Fibroblast of mammary gland (primary cell): ENCODE results near the gene IPMK.

Source experiments
- DNase-seq: peaks from one replicate; pipeline ENCODE4 v3.0.0-alpha.2; 2010; ENCODE audit warnings: low read depth
- H3K4me3 ChIP-seq: 2 replicates; pipeline ENCODE4 v1.5.1; 2011; ENCODE audit warnings: low read depth, mild to moderate bottlenecking, low read length, moderate library complexity; ENCODE audit not compliant: control insufficient read depth
- TF ChIP-seq, protein P1 (sequence below): conservative IDR thresholded peaks from 2 replicates; pipeline ENCODE4 v1.5.1; 2011; ENCODE audit warnings: low read depth, low read length, inconsistent platforms; ENCODE audit not compliant: control insufficient read depth, insufficient read depth

Gene IPMK

DNA sequence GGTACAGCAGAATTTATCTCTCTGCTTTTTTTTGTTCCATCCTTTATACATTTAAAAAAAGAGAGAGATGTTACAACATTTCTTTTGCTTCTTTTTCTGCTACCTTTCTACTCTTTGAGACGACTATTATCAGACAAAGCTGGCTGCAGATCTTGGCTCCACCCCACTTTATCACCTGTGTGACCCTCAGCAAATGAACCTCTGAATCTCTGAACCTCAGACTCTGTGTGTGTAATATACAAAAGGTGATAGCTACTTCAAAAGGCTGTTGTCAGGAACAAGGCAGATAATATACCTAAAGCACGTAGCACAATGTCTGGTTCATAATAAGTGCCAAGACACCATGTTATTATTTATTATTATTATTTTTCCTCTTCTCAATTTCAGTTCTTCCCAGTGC lies 34.6 kb upstream of the IPMK start:
- TF ChIP-seq, protein P1, sequence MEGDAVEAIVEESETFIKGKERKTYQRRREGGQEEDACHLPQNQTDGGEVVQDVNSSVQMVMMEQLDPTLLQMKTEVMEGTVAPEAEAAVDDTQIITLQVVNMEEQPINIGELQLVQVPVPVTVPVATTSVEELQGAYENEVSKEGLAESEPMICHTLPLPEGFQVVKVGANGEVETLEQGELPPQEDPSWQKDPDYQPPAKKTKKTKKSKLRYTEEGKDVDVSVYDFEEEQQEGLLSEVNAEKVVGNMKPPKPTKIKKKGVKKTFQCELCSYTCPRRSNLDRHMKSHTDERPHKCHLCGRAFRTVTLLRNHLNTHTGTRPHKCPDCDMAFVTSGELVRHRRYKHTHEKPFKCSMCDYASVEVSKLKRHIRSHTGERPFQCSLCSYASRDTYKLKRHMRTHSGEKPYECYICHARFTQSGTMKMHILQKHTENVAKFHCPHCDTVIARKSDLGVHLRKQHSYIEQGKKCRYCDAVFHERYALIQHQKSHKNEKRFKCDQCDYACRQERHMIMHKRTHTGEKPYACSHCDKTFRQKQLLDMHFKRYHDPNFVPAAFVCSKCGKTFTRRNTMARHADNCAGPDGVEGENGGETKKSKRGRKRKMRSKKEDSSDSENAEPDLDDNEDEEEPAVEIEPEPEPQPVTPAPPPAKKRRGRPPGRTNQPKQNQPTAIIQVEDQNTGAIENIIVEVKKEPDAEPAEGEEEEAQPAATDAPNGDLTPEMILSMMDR: no peak
- no peak overlapping the region for H3K4me3 ChIP-seq
- no peak for DNase-seq

DNA sequence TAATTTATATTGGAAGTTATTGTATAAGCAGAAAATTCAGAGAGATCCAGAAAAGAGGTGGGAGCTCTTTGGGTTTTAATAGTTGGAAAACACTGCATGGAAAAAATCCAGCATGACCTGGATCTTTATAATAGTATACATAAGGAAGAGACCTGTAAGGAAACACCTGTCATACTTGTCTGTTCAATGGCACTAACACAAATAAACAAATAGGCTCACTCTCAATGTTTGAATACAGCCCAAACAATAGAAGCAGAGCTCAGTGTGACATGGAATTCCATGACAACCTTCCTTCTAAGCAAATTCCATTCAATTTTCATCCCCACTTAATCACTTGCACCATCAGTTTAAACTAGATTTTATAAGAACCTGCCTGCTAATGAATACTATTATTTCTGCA lies 33.0 kb upstream of the IPMK start:
- no peak for DNase-seq
- TF ChIP-seq, protein P1: no peak
- H3K4me3 ChIP-seq: no peak overlapping the region

DNA sequence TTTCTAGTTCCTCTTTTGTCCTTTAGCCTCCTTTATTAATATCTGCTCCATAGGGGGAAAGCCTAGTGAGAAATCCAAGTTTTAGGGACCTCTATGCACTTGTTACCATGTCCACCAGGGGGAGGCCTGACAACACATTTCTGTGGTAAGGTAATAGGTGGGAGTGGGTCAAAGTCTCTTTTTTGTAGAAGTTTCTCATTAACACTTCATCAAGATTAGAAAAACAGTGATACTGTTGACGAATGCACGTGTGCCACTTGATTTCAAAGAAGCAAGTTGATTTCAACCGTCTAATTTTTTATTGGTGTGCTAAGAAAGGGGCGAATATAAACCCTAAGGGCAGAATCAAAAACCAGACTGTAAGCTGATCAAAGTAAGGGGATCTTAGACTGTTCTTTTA lies 31.9 kb upstream of the IPMK start:
- TF ChIP-seq, protein P1: peak; percentile 95
- H3K4me3 ChIP-seq: no peak overlapping the region
- peak; percentile 65 for DNase-seq

DNA sequence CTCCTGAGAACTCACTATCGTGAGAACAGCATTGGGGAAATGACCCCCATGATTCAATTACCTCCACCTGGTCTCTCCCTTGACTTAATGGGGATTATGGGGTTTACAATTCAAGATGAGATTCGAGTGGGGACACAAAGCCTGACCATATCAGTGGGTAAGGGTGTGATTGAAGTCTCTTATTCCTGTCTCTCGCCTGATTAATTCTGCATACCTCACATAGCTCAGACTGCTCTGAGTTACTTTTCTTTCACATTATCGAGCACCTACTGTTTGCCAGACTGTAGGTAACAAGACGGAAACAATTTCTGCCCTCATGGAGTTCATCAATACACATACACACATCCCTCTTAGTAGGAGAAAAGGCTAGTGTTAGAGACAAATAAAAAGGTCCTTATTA lies 26.3 kb upstream of the IPMK start:
- TF ChIP-seq, protein P1: no peak
- no peak overlapping the region for H3K4me3 ChIP-seq
- DNase-seq: no peak

DNA sequence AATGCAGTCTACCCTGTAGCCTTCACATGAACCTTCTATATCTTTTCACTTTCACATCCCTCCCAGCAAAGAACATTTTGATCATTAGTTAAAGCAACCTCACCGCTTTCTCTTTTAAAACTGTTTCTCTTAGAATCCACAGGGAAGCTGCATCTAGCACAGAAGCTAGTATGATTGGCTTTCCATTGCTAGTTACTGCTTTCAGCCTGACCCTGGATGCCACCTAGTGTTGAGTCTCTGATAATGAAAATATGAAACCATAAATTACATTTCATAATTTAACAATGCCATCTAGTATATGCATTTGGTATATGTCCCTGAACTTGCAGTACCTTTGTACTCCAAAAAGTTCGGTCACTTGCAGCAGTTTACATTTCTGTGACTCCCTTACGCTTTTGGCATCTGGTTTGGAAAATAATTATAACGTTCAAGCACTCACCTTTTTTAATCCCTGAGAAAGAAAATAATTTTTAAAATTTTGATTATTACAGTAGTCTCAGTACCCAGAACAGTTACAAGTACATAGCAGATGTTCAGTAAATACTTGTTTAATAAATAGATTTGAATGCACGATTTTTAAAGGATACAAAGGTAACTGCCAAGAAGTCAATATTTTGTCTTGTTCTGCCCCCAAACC lies 24.0 kb upstream of the IPMK start:
- TF ChIP-seq, protein P1: peak; percentile 82
- DNase-seq: peak; percentile 68
- H3K4me3 ChIP-seq: no peak overlapping the region

DNA sequence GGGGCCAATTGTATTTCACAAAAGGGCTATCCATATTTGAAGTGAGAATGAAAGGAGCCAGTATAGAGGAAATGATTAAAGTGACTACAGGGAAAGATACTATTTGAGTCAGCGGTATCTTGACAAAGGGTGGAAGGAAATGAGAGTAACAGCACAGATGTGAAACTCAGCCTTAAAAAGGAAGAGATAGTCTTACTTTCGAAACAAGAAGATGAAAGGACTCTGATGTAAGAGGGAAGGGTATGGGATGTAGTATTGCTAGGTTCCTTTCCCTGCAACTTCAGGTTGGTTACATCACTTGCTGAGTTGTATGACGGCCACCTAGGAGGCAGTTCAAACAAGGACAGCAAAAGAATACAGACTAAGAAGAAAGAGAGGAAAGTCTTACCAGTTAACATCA lies 14.9 kb upstream of the IPMK start:
- TF ChIP-seq, protein P1: no peak
- no peak overlapping the region for H3K4me3 ChIP-seq
- DNase-seq: no peak
